Measurements from ENCODE around the gene RNF115. TPM values are rescaled to one million over a fixed set of nuclear protein-coding genes. Genes with fewer than 3 reads are reported as not detected.
"Not testable (repeated sequence)": the region's sequence is repeated elsewhere in the genome, so short reads cannot be mapped to it uniquely, and the experiment has no call there.

Gene RNF115
- total and polyA plus RNA-seq, 2 of the 13 experiments (the other 11 are each of a cell fraction or from before 2014, with no cell fraction given) = 6.0 to 10.1 TPM

GRCh38 chr1:145771056-145771455, 52.8 kb downstream of the RNF115 start:
- no peak overlapping the region for H2AFZ ChIP-seq (ENCODE audit: low read length)
- no peak overlapping the region for H3K4me2 ChIP-seq (ENCODE audit: low read depth, low read length)
- no peak overlapping the region for H3K27ac ChIP-seq (ENCODE audit: extremely low read length, insufficient read depth, low read length)
- in situ Hi-C loops (cut with HindIII; ENCODE audit: extremely low pct_ligation_motif_present, low pct_unique_long_range_greater_than_20kb) = no loop called here
- no TSS peak for BruUV-seq (replicated peaks)
- TF ChIP-seq ZNF382 (CRISPR knock-in tag; IDR thresholded peaks at IDR 0.05; ENCODE audit: borderline replicate concordance) (no peak), CEBPG (CRISPR knock-in tag; IDR thresholded peaks at IDR 0.05) (no peak)
- CTCF ChIA-PET (ENCODE audit: low intra/inter-chr PET ratio, low total read pairs) = no interaction called here
- no peak for DNase-seq (ENCODE audit: low spot score)
- H3K4me1 ChIP-seq (ENCODE audit: insufficient read depth, low read length) = peaks cover 9% of the 10 kb centered on the region
- intact Hi-C loops (cut with micrococcal nuclease; ENCODE audit: unreplicated experiment) = no loop called here
- FAIRE-seq = no peak
- no peaks in the 10 kb centered on the region for H3K9me3 ChIP-seq (ENCODE audit: low read length)
- H3K4me3 ChIP-seq (replicated peaks in 1 of 3; ENCODE audit: insufficient read depth in 1 of 3, low read depth in 2 of 3, low read length in 3 of 3) = no peak overlapping the region
- H3K36me3 ChIP-seq (replicated peaks in 1 of 2; ENCODE audit: control insufficient read depth in 1 of 2, insufficient read depth in 2 of 2, low read length in 2 of 2) = peaks cover 5 to 12% of the 10 kb centered on the region in 2 experiments; a peak in 4 of 5 replicates
- POLR2A ChIA-PET = no interaction called here
- 96% methylated on average over 1 of the region's 1 CpG for WGBS (ENCODE audit: low lambda C conversion rate)
- H3K27me3 ChIP-seq (ENCODE audit: control insufficient read depth in 1 of 2, insufficient read depth in 2 of 2, low read length in 2 of 2) = no peaks in the 10 kb centered on the region
- no peaks in the 10 kb centered on the region for H4K20me1 ChIP-seq (ENCODE audit: insufficient read depth, low read length)
- no peaks in the 10 kb centered on the region for H3K79me2 ChIP-seq (ENCODE audit: insufficient read depth, low read length)
- H3K9ac ChIP-seq (ENCODE audit: insufficient read depth, low read depth, low read length) = no peak overlapping the region
- ATAC-seq = no peak

GRCh38 chr1:145768004-145768403, 55.9 kb downstream of the RNF115 start:
- H4K20me1 ChIP-seq (ENCODE audit: insufficient read depth, low read length); intact Hi-C loops (cut with micrococcal nuclease; ENCODE audit: unreplicated experiment); POLR2A ChIA-PET; H3K27me3 ChIP-seq (ENCODE audit: control insufficient read depth in 1 of 2, insufficient read depth in 2 of 2, low read length in 2 of 2); BruUV-seq (replicated peaks); H2AFZ ChIP-seq (ENCODE audit: low read length); CTCF ChIA-PET (ENCODE audit: low intra/inter-chr PET ratio, low total read pairs); H3K27ac ChIP-seq (ENCODE audit: extremely low read length, insufficient read depth, low read length); DNase-seq (ENCODE audit: low spot score); FAIRE-seq; H3K9ac ChIP-seq (ENCODE audit: insufficient read depth, low read depth, low read length); H3K4me2 ChIP-seq (ENCODE audit: low read depth, low read length); H3K9me3 ChIP-seq (ENCODE audit: low read length); H3K79me2 ChIP-seq (ENCODE audit: insufficient read depth, low read length); H3K4me3 ChIP-seq (replicated peaks in 1 of 3; ENCODE audit: insufficient read depth in 1 of 3, low read depth in 2 of 3, low read length in 3 of 3): not testable (repeated sequence)
- peak; percentile 44 for ATAC-seq
- peaks cover 5 to 12% of the 10 kb centered on the region in 2 experiments; a peak in 4 of 5 replicates for H3K36me3 ChIP-seq (replicated peaks in 1 of 2; ENCODE audit: control insufficient read depth in 1 of 2, insufficient read depth in 2 of 2, low read length in 2 of 2)
- 98% methylated on average over 9 of the region's 10 CpGs for WGBS (ENCODE audit: low lambda C conversion rate)
- H3K4me1 ChIP-seq (ENCODE audit: insufficient read depth, low read length) = peaks cover 11% of the 10 kb centered on the region
- in situ Hi-C loops (cut with HindIII; ENCODE audit: extremely low pct_ligation_motif_present, low pct_unique_long_range_greater_than_20kb) = loop anchor here (10.0 kb wide), 1 partner anchor 57 kb away; the partner anchor contains the start of genes POLR3C and RNF115

- H2AFZ ChIP-seq (ENCODE audit: low read length); H3K9ac ChIP-seq (ENCODE audit: insufficient read depth, low read depth, low read length); H3K79me2 ChIP-seq (ENCODE audit: insufficient read depth, low read length); FAIRE-seq; H3K4me2 ChIP-seq (ENCODE audit: low read depth, low read length); H3K27ac ChIP-seq (ENCODE audit: extremely low read length, insufficient read depth, low read length); H4K20me1 ChIP-seq (ENCODE audit: insufficient read depth, low read length); BruUV-seq (replicated peaks); CTCF ChIA-PET (ENCODE audit: low intra/inter-chr PET ratio, low total read pairs); ATAC-seq; H3K9me3 ChIP-seq (ENCODE audit: low read length); H3K27me3 ChIP-seq (ENCODE audit: control insufficient read depth in 1 of 2, insufficient read depth in 2 of 2, low read length in 2 of 2); H3K4me3 ChIP-seq (replicated peaks in 1 of 3; ENCODE audit: insufficient read depth in 1 of 3, low read depth in 2 of 3, low read length in 3 of 3); intact Hi-C loops (cut with micrococcal nuclease; ENCODE audit: unreplicated experiment); DNase-seq (ENCODE audit: low spot score); POLR2A ChIA-PET: not testable (repeated sequence)
- in situ Hi-C loops (cut with HindIII; ENCODE audit: extremely low pct_ligation_motif_present, low pct_unique_long_range_greater_than_20kb) = loop anchor here (10.0 kb wide), 1 partner anchor 58 kb away; the partner anchor contains the start of genes POLR3C and RNF115
- WGBS (ENCODE audit: low lambda C conversion rate) = no CpG with 5 or more reads among the region's 29 CpGs
- Histone ChIP-seq H3K4me1 (ENCODE audit: insufficient read depth, low read length) (peaks cover 18% of the 10 kb centered on the region), H3K36me3 (replicated peaks in 1 of 2; ENCODE audit: control insufficient read depth in 1 of 2, insufficient read depth in 2 of 2, low read length in 2 of 2) (peaks cover 5 to 12% of the 10 kb centered on the region in 2 experiments; a peak in 4 of 5 replicates)
Observed at GRCh38 chr1:145766926-145767325, 57.0 kb downstream of the RNF115 start.

Measured in HepG2 (cell line).